ENCODE data around the gene TMEM161B. TPM values are rescaled to one million over a fixed set of nuclear protein-coding genes. Genes with fewer than 3 reads are reported as not detected.
"Not testable (repeated sequence)": the region's sequence is repeated elsewhere in the genome, so short reads cannot be mapped to it uniquely, and the experiment has no call there.

Gene TMEM161B
- total and polyA plus RNA-seq, 7 donors, result 4.8 to 22.1 (median 15.0) TPM

DNA sequence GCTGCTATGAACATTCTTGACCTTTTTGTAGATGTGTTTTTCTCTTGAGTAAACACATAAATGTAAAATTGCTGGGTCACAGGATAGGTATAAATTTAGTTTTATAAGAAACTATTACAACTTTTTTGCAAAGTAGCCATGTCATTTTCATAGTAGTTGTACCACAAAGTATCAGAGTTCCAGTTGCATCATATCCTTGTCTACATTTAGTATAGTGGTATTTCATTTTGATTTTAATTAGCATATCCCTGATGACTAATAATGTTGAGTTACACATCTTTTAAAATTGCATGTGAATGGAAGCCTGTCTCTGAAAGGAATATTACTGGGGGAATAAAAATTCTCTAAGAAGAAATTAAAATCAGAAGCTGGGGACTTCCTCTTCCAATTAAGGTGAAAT lies 85.4 kb downstream of the TMEM161B start:
- DNase-seq, result no peak
- no peak overlapping the region for H3K27ac ChIP-seq
- peaks cover 0 to 4% (median 0%) of the 10 kb centered on the region in 4 donors for H3K36me3 ChIP-seq
- no peak overlapping the region for H3K4me3 ChIP-seq
- H3K27me3 ChIP-seq, result no peaks in the 10 kb centered on the region
- H3K4me1 ChIP-seq, result no peaks in the 10 kb centered on the region
- no peak for TF ChIP-seq EP300 (IDR thresholded peaks at IDR 0.05)
- no peak for TF ChIP-seq POLR2AphosphoS5 (IDR thresholded peaks at IDR 0.05)
- no peak for TF ChIP-seq POLR2A (IDR thresholded peaks at IDR 0.05)
- TF ChIP-seq, protein P1, sequence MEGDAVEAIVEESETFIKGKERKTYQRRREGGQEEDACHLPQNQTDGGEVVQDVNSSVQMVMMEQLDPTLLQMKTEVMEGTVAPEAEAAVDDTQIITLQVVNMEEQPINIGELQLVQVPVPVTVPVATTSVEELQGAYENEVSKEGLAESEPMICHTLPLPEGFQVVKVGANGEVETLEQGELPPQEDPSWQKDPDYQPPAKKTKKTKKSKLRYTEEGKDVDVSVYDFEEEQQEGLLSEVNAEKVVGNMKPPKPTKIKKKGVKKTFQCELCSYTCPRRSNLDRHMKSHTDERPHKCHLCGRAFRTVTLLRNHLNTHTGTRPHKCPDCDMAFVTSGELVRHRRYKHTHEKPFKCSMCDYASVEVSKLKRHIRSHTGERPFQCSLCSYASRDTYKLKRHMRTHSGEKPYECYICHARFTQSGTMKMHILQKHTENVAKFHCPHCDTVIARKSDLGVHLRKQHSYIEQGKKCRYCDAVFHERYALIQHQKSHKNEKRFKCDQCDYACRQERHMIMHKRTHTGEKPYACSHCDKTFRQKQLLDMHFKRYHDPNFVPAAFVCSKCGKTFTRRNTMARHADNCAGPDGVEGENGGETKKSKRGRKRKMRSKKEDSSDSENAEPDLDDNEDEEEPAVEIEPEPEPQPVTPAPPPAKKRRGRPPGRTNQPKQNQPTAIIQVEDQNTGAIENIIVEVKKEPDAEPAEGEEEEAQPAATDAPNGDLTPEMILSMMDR (IDR thresholded peaks at IDR 0.05), result no peak
- peaks cover 0 to 3% (median under 1%) of the 10 kb centered on the region in 4 donors for H3K9me3 ChIP-seq
- intact Hi-C loops (cut with DNase I), result no loop called here

DNA sequence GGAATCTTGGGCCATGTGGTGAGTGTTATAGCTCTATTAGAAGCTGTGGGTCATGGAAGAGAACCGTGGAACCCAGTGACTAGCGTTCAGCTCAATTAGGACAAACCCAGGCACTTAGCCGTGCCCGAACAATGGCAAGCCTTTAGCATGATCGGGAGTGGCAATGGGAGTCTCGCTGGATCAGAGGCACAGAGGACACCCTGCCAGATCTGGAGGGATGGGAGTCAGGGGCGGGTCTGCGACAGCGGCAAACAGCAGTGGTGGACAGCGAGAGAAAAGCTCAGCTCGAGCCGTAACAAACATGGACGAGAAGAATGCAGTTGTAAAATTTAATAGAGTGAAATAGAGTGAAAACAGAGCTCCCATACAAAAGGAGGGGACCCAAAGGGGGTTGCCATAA lies 91.2 kb downstream of the TMEM161B start:
- H3K27me3 ChIP-seq, result peaks cover 0 to 15% (median 0%) of the 10 kb centered on the region in 3 donors
- H3K4me1 ChIP-seq; intact Hi-C loops (cut with DNase I); H3K9me3 ChIP-seq; H3K36me3 ChIP-seq; H3K4me3 ChIP-seq; DNase-seq; H3K27ac ChIP-seq: not testable (repeated sequence)
- WGBS, 2 donors, result 90 to 91% methylated on average over 13 of the region's 13 CpGs

DNA sequence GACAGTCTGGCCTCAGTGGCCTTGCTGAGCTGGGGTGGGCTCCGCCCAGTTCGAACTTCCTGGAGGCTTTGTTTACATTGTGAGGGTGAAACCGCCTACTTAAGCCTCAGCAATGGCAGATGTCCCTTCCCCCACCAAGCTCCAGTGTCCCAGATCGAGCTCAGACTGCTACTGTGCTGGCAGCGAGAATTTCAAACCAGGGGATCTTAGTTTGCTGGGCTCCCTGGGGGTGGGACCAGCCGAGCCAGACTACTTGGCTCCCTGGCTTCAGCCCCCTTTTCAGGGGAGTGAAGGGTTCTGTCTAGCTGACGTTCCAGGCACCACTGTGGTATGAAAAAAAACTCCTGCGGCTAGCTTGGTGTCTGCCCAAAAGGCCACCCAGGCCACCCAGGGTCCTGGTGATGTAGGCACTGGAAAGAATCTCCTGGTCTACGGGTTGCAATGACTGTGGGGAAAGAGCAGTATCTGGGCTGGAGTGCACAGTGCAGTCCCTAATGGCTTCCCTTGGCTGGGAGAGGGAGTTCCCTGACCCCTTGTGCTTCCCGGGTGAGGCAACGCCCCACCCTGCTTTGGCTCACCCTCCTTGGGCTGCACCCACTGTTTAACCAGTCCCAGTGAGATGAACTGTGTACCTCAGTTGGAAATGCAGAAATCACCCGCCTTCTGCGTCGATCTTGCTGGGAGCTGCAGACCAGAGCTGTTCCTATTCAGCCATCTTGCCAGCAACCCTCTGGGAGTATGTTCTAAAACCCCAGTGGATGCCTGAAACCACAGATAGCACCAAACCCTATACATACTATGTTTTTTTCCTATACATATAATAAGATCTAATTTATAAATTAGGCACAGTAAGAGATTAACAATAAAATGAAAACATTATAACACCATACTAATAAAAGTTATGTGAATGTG lies 95.5 kb downstream of the TMEM161B start:
- Histone ChIP-seq H3K4me3 (no peak overlapping the region), H3K27me3 (peaks cover 0 to 15% (median 0%) of the 10 kb centered on the region in 3 donors), H3K9me3 (peaks cover 0 to 3% (median 0%) of the 10 kb centered on the region in 4 donors), H3K4me1 (no peaks in the 10 kb centered on the region), H3K36me3 (no peaks in the 10 kb centered on the region), H3K27ac (no peak overlapping the region)
- TF ChIP-seq, protein P1 (IDR thresholded peaks at IDR 0.05), result no peak
- TF ChIP-seq POLR2A (IDR thresholded peaks at IDR 0.05) (no peak), EP300 (IDR thresholded peaks at IDR 0.05) (no peak), POLR2AphosphoS5 (IDR thresholded peaks at IDR 0.05) (no peak)
- 42 to 59% methylated on average over 14 of the region's 14 CpGs for WGBS, 2 donors
- no peak for DNase-seq
- intact Hi-C loops (cut with DNase I), result no loop called here

DNA sequence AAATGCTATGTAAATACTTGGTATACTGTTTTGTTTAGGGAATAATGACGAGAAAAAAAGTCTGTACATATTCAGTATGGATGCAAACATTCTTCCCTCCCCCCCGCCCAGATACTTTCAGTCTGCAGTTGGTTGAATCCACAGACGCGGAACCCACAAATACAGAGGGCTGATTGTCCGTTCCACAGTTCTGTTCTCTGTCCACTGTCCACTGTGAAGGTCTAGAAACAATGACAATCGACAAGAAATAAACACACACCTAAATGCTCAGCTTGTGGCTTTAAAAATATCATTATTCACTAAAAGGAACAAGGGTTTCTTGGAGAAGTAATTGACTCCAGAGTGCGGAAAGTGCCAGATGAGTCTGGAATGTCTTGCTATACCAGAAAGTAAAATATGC lies 109.1 kb downstream of the TMEM161B start:
- DNase-seq, result no peak
- H3K4me1 ChIP-seq, result no peaks in the 10 kb centered on the region
- H3K27ac ChIP-seq, result no peak overlapping the region
- no peaks in the 10 kb centered on the region for H3K27me3 ChIP-seq
- TF ChIP-seq, protein P1 (IDR thresholded peaks at IDR 0.05), result no peak
- TF ChIP-seq EP300 (IDR thresholded peaks at IDR 0.05), result no peak
- TF ChIP-seq POLR2AphosphoS5 (IDR thresholded peaks at IDR 0.05), result no peak
- TF ChIP-seq POLR2A (IDR thresholded peaks at IDR 0.05), result no peak
- H3K36me3 ChIP-seq, result no peaks in the 10 kb centered on the region
- 76 to 88% methylated on average over 7 of the region's 7 CpGs for WGBS, 2 donors
- no peaks in the 10 kb centered on the region for H3K9me3 ChIP-seq
- intact Hi-C loops (cut with DNase I), result no loop called here
- H3K4me3 ChIP-seq, result no peak overlapping the region

DNA sequence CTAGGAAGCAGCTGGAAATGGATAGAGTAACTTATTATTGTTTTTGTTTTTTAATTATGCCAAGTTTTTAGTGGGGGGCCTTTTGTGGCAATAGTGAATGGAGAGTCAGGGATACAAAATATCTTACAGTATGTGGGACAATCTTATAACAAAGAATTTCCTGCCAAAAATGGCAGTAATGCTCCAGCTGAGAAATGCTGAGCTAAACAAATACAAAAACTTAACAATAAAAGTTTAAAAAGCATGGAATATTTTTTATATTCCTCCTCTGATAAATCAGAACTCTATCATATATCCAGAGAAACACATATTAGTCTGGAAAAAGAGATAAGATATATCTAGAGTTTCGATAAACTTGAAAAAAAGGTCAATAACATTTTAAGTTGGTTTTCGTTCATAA lies 110.6 kb downstream of the TMEM161B start:
- Histone ChIP-seq H3K9me3 (no peaks in the 10 kb centered on the region), H3K27me3 (peaks cover 0 to 5% (median 0%) of the 10 kb centered on the region in 3 donors), H3K36me3 (no peaks in the 10 kb centered on the region), H3K4me3 (no peak overlapping the region), H3K4me1 (no peaks in the 10 kb centered on the region), H3K27ac (no peak overlapping the region)
- DNase-seq, result no peak
- intact Hi-C loops (cut with DNase I), result no loop called here
- no peak for TF ChIP-seq POLR2A (IDR thresholded peaks at IDR 0.05)
- no peak for TF ChIP-seq POLR2AphosphoS5 (IDR thresholded peaks at IDR 0.05)
- TF ChIP-seq, protein P1 (IDR thresholded peaks at IDR 0.05), result no peak
- no peak for TF ChIP-seq EP300 (IDR thresholded peaks at IDR 0.05)
- WGBS, 2 donors, result 79 to 93% methylated on average over 2 of the region's 2 CpGs
